MCF 10A (cell line): ENCODE measurements around the gene NFATC2IP. TPM values are rescaled to one million over a fixed set of nuclear protein-coding genes. Genes with fewer than 3 reads are reported as not detected.
"Not testable (repeated sequence)": the region's sequence is repeated elsewhere in the genome, so short reads cannot be mapped to it uniquely, and the experiment has no call there.

Source experiments
- BruUV-seq: library from RNA; stranded (reverse); fragments of 400-500 nt; replicated peaks from 2 replicates; lab custom pipeline; 2021; lab: Mats Ljungman, UMichigan
- CTCF ChIA-PET: fragments of 300-600 bp; sonication (Branson Sonifier 250); formaldehyde crosslinking; extraction: SDS; loops from one replicate; lab custom pipeline; 2021; ENCODE audit warnings: antibody characterized with exemption, inconsistent platforms; lab: Yijun Ruan, JAX
- POLR2A ChIA-PET: fragments of 300-600, 350-650 bp; sonication (Branson Sonifier 250); formaldehyde crosslinking; extraction: SDS; loops from one replicate; lab custom pipeline; 2020; ENCODE audit warnings: antibody characterized with exemption, inconsistent platforms; lab: Yijun Ruan, JAX
- DNase-seq: peaks from one replicate; pipeline ENCODE4 v3.0.0-alpha.2; 2018; ENCODE audit not compliant: unreplicated experiment
- H3K27ac Mint-ChIP-seq: one replicate; pipeline ENCODE4 v1.8.0; 2022; ENCODE audit warnings: mild to moderate bottlenecking, low read depth, mixed read lengths; ENCODE audit not compliant: unreplicated experiment
- H3K27me3 Mint-ChIP-seq: one replicate; pipeline ENCODE4 v1.8.0; 2022; ENCODE audit warnings: mixed read lengths; ENCODE audit not compliant: insufficient read depth, unreplicated experiment
- H3K36me3 Mint-ChIP-seq: one replicate; pipeline ENCODE4 v1.8.0; 2022; ENCODE audit warnings: mild to moderate bottlenecking, moderate library complexity, mixed read lengths; ENCODE audit not compliant: insufficient read depth, unreplicated experiment
- H3K4me1 Mint-ChIP-seq: one replicate; pipeline ENCODE4 v1.8.0; 2022; ENCODE audit warnings: mixed read lengths; ENCODE audit not compliant: insufficient read depth, unreplicated experiment
- H3K4me3 Mint-ChIP-seq: one replicate; pipeline ENCODE4 v1.8.0; 2022; ENCODE audit warnings: mild to moderate bottlenecking, moderate library complexity, mixed read lengths; ENCODE audit not compliant: unreplicated experiment
- H3K9me3 Mint-ChIP-seq: one replicate; pipeline ENCODE4 v1.8.0; 2022; ENCODE audit warnings: mixed read lengths; ENCODE audit not compliant: unreplicated experiment
- CTCF ChIP-seq: fragments of 200-600 bp; IDR thresholded peaks from one replicate; pipeline ENCODE4 v1.8.0; 2022; ENCODE audit warnings: antibody characterized with exemption, mild to moderate bottlenecking; ENCODE audit not compliant: unreplicated experiment
- intact Hi-C: fragments of 100-400 bp; cut with micrococcal nuclease; formaldehyde crosslinking; loops from 2 replicates; pipeline ENCODE4 v1.14.1; 2022
- total RNA-seq: library from RNA; stranded (reverse); gene quantifications from 2 replicates; pipeline ENCODE4 v1.2.3, GENCODE V29; 2022

The NFATC2IP gene
- total RNA-seq, 1 experiment from 2014 or later: 39.5 TPM

- ChIA-PET CTCF (interaction anchor here (0.6 to 1.3 kb wide), 2 partner anchors 21 to 33 kb away, joined by 5 to 7 read pairs; no protein-coding TSS in a partner anchor), POLR2A (interaction anchor here (0.8 to 1.2 kb wide), 2 partner anchors 18 to 20 kb away, joined by 3 read pairs; no protein-coding TSS in a partner anchor)
- Mint-ChIP-seq H3K27me3 (peaks cover 19% of the 10 kb centered on the region), H3K27ac (no peak overlapping the region), H3K4me1 (no peaks in the 10 kb centered on the region), H3K4me3 (no peak overlapping the region), H3K9me3 (no peaks in the 10 kb centered on the region), H3K36me3 (no peaks in the 10 kb centered on the region)
- no peak for TF ChIP-seq CTCF
- intact Hi-C loops: no loop called here
- BruUV-seq: no TSS peak
- DNase-seq: no peak
These were observed 48.1 kb downstream of the NFATC2IP start for GRCh38 chr16:28998837-28999236.

DNA sequence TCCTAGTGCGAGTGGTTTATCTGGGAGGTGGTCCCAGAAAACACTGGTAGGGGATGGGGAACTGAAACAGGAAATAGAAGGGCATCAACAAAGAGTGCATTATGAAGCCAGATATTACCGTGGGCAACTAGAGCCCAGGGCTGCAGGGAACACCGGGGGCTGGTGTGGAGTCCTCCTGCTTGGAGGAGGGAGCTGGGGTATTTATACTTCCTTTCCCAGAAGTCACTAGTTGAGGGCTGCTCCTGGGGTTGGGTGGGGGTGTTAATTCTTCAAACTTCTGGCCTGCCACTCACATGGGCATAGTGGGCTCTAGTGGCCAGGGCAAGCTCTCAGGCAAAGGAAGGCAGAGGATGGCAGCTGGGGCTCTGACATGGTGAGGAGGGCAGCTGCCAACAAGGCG, 48.8 kb downstream of the NFATC2IP start:
- no peak for TF ChIP-seq CTCF
- peaks cover 23% of the 10 kb centered on the region for H3K27me3 Mint-ChIP-seq
- ChIA-PET CTCF (interaction anchor here (0.6 to 1.3 kb wide), 2 partner anchors 22 to 32 kb away, joined by 5 to 7 read pairs; no protein-coding TSS in a partner anchor), POLR2A (interaction anchor here (1.2 kb wide), 1 partner anchor 19 kb away, joined by 3 read pairs; no protein-coding TSS in a partner anchor)
- no peak for DNase-seq
- H3K36me3 Mint-ChIP-seq: no peaks in the 10 kb centered on the region
- no TSS peak for BruUV-seq
- H3K4me1 Mint-ChIP-seq: no peaks in the 10 kb centered on the region
- no peak overlapping the region for H3K4me3 Mint-ChIP-seq
- no peaks in the 10 kb centered on the region for H3K9me3 Mint-ChIP-seq
- H3K27ac Mint-ChIP-seq: no peak overlapping the region
- intact Hi-C loops: no loop called here

DNA sequence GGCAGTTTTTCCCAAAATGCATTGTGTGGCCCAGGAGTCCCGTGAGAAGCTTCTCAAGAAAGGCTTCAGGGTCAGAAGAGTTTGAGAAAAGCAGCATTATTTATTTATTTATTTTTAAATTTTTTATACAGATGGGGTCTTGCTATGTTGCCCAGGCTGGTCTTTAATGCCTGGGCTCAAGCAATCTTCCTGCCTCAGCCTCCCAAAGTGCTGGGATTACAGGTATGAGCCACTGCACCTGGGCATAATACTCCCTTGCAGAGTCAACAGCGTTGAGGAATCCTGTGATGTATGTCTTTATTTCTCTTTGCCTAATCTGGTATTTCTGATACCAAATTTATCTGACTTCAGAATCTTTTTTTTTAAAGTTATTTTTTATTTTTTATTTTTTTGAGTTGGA, 49.3 kb downstream of the NFATC2IP start:
- Mint-ChIP-seq H3K4me3 (no peak overlapping the region), H3K4me1 (no peaks in the 10 kb centered on the region), H3K9me3 (no peaks in the 10 kb centered on the region), H3K27me3 (peaks cover 28% of the 10 kb centered on the region), H3K36me3 (no peaks in the 10 kb centered on the region), H3K27ac (no peak overlapping the region)
- no peak for TF ChIP-seq CTCF
- CTCF ChIA-PET: interaction anchor here (1.3 kb wide), 1 partner anchor 22 kb away, joined by 7 read pairs; no protein-coding TSS in a partner anchor
- intact Hi-C loops: no loop called here
- no TSS peak for BruUV-seq
- no peak for DNase-seq
- POLR2A ChIA-PET: interaction anchor here (1.2 kb wide), 1 partner anchor 19 kb away, joined by 3 read pairs; no protein-coding TSS in a partner anchor

DNA sequence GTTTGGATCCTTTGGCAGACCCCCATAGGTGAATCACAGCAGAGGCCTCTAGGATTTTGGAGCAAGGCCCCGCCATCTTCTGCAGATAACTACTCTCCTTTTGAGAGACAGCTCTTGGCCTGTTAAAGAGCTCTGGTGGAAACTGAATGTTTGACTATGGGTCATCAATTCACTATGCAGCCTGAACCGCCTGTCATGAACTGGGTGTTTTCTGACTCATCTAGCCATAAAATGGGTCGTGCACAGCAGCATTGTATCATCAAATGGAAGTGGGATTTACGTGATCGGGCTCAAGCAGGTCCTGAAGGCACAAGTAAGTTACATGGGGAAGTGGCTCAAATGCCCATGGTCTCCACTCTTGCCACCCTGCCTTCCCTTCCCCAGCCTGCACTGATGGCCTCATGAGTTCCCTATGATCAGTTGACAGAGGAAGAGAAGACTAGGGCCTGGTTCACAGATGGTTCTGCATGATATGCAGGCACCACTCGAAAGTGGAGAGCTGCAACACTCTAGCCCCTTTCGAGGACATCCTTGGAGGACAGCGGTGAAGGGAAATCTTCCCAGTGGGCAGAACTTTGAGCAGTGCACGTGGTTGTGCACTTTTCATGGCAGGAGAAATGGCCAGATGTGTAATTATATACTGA, 53.9 kb downstream of the NFATC2IP start:
- H3K27ac Mint-ChIP-seq, intact Hi-C loops, H3K4me3 Mint-ChIP-seq, CTCF ChIA-PET, DNase-seq, POLR2A ChIA-PET, H3K36me3 Mint-ChIP-seq, BruUV-seq, H3K9me3 Mint-ChIP-seq: not testable (repeated sequence)
- Mint-ChIP-seq H3K4me1 (peaks cover 11% of the 10 kb centered on the region), H3K27me3 (peaks cover 17% of the 10 kb centered on the region)
